ENCODE results near the gene MRPS35. TPM values are rescaled to one million over a fixed set of nuclear protein-coding genes. Genes with fewer than 3 reads are reported as not detected.

Gene MRPS35
- total RNA-seq, 1 donor from 2014 or later, result 31.0 TPM

- Mint-ChIP-seq H3K27me3 (ENCODE audit: unreplicated experiment) (no peaks in the 10 kb centered on the region), H3K9me3 (ENCODE audit: unreplicated experiment) (no peaks in the 10 kb centered on the region), H3K36me3 (ENCODE audit: unreplicated experiment) (peaks cover 17% of the 10 kb centered on the region), H3K4me3 (ENCODE audit: unreplicated experiment) (no peak overlapping the region), H3K4me1 (ENCODE audit: unreplicated experiment) (no peaks in the 10 kb centered on the region), H3K27ac (ENCODE audit: unreplicated experiment) (no peak overlapping the region)
- no peak for DNase-seq (ENCODE audit: extremely low spot score, unreplicated experiment)
- no peak for TF ChIP-seq CTCF (IDR thresholded peaks at IDR 0.05)
Measured at GRCh38 chr12:27756670-27757195, 46.1 kb downstream of the MRPS35 start.

GRCh38 chr12:27762757-27763156, 52.1 kb downstream of the MRPS35 start:
- Mint-ChIP-seq H3K9me3 (ENCODE audit: unreplicated experiment) (no peaks in the 10 kb centered on the region), H3K4me3 (ENCODE audit: unreplicated experiment) (no peak overlapping the region), H3K27ac (ENCODE audit: unreplicated experiment) (no peak overlapping the region), H3K4me1 (ENCODE audit: unreplicated experiment) (no peaks in the 10 kb centered on the region), H3K36me3 (ENCODE audit: unreplicated experiment) (no peaks in the 10 kb centered on the region), H3K27me3 (ENCODE audit: unreplicated experiment) (no peaks in the 10 kb centered on the region)
- DNase-seq (ENCODE audit: extremely low spot score, unreplicated experiment), result no peak
- TF ChIP-seq CTCF (IDR thresholded peaks at IDR 0.05), result no peak

GRCh38 chr12:27766587-27766986, 56.0 kb downstream of the MRPS35 start:
- Mint-ChIP-seq H3K4me1 (ENCODE audit: unreplicated experiment) (peaks cover 7% of the 10 kb centered on the region), H3K27me3 (ENCODE audit: unreplicated experiment) (no peaks in the 10 kb centered on the region), H3K4me3 (ENCODE audit: unreplicated experiment) (no peak overlapping the region), H3K27ac (ENCODE audit: unreplicated experiment) (no peak overlapping the region), H3K36me3 (ENCODE audit: unreplicated experiment) (no peaks in the 10 kb centered on the region), H3K9me3 (ENCODE audit: unreplicated experiment) (no peaks in the 10 kb centered on the region)
- no peak for DNase-seq (ENCODE audit: extremely low spot score, unreplicated experiment)
- TF ChIP-seq CTCF (IDR thresholded peaks at IDR 0.05), result no peak

GRCh38 chr12:27769142-27769673, 58.6 kb downstream of the MRPS35 start:
- no peak for DNase-seq (ENCODE audit: extremely low spot score, unreplicated experiment)
- Mint-ChIP-seq H3K36me3 (ENCODE audit: unreplicated experiment) (no peaks in the 10 kb centered on the region), H3K27ac (ENCODE audit: unreplicated experiment) (no peak overlapping the region), H3K4me3 (ENCODE audit: unreplicated experiment) (no peak overlapping the region), H3K4me1 (ENCODE audit: unreplicated experiment) (peaks cover 9% of the 10 kb centered on the region), H3K9me3 (ENCODE audit: unreplicated experiment) (no peaks in the 10 kb centered on the region), H3K27me3 (ENCODE audit: unreplicated experiment) (no peaks in the 10 kb centered on the region)
- no peak for TF ChIP-seq CTCF (IDR thresholded peaks at IDR 0.05)

GRCh38 chr12:27771481-27772327, 61.1 kb downstream of the MRPS35 start:
- H3K4me3 Mint-ChIP-seq (ENCODE audit: unreplicated experiment), result no peak overlapping the region
- H3K27me3 Mint-ChIP-seq (ENCODE audit: unreplicated experiment), result no peaks in the 10 kb centered on the region
- no peak for TF ChIP-seq CTCF (IDR thresholded peaks at IDR 0.05)
- no peak overlapping the region for H3K27ac Mint-ChIP-seq (ENCODE audit: unreplicated experiment)
- no peaks in the 10 kb centered on the region for H3K36me3 Mint-ChIP-seq (ENCODE audit: unreplicated experiment)
- no peaks in the 10 kb centered on the region for H3K9me3 Mint-ChIP-seq (ENCODE audit: unreplicated experiment)
- DNase-seq (ENCODE audit: extremely low spot score, unreplicated experiment), result no peak
- peaks cover 9% of the 10 kb centered on the region for H3K4me1 Mint-ChIP-seq (ENCODE audit: unreplicated experiment)

Measured in osteocyte (in vitro differentiated cells).